H1 (cell line): ENCODE measurements around the gene CCBE1. TPM values are rescaled to one million over a fixed set of nuclear protein-coding genes. Genes with fewer than 3 reads are reported as not detected.

Experiments used
- CTCF ChIA-PET: fragments of 300-600 bp; sonication (Branson Sonifier 250); formaldehyde crosslinking; loops from one replicate; lab custom pipeline; 2021; ENCODE audit not compliant: partially characterized antibody; lab: Charles Lee
- POLR2A ChIA-PET: fragments of 300-600 bp; sonication (Branson Sonifier 250); formaldehyde crosslinking; loops from one replicate; lab custom pipeline; 2021; ENCODE audit warnings: inconsistent platforms; ENCODE audit not compliant: partially characterized antibody; lab: Charles Lee
- DNase-seq, 2 experiments: peaks; one replicate each; pipeline versions ENCODE4 v3.0.0 to v3.0.0-alpha.2; 2010 to 2022; ENCODE audit warnings: low spot score in 2 of 2, low read depth in 1 of 2, mixed read lengths in 1 of 2
- FAIRE-seq: peaks from 2 replicates; lab custom pipeline; 2011; peaks lifted over from hg19 to GRCh38; lab: Jason Lieb, UNC
- H2AFZ ChIP-seq: 2 replicates; pipeline ENCODE4 v1.8.1; 2012; ENCODE audit warnings: low read length, inconsistent platforms
- H2AK5ac ChIP-seq: 2 replicates; pipeline ENCODE4 v1.6.1; 2013; ENCODE audit warnings: low read depth, low read length
- H2BK120ac ChIP-seq: replicated peaks from 2 replicates; pipeline ENCODE3; 2013; ENCODE audit warnings: low read depth, low read length, inconsistent platforms
- H2BK12ac ChIP-seq: 2 replicates; pipeline ENCODE4 v1.6.1; 2013; ENCODE audit warnings: low read depth, low read length
- H2BK15ac ChIP-seq: 2 replicates; pipeline ENCODE4 v1.6.1; 2013; ENCODE audit warnings: low read length
- H2BK20ac ChIP-seq: 2 replicates; pipeline ENCODE4 v1.6.1; 2013; ENCODE audit warnings: low read length
- H2BK5ac ChIP-seq: 2 replicates; pipeline ENCODE4 v1.6.1; 2013; ENCODE audit warnings: low read depth, low read length
- H3K14ac ChIP-seq: 2 replicates; pipeline ENCODE4 v1.6.1; 2013; ENCODE audit warnings: inconsistent platforms; ENCODE audit not compliant: insufficient read length
- H3K18ac ChIP-seq: 2 replicates; pipeline ENCODE4 v1.6.1; 2013; ENCODE audit warnings: low read length; ENCODE audit errors: extremely low read depth
- H3K23ac ChIP-seq: 2 replicates; pipeline ENCODE4 v1.6.1; 2013; ENCODE audit warnings: inconsistent platforms; ENCODE audit not compliant: insufficient read length
- H3K23me2 ChIP-seq: 2 replicates; pipeline ENCODE4 v1.6.1; 2013; ENCODE audit warnings: low read depth, low read length
- H3K27ac ChIP-seq: 2 replicates; pipeline ENCODE4 v1.6.1; 2011; ENCODE audit warnings: low read depth, low read length, inconsistent platforms
- H3K27me3 ChIP-seq, 4 experiments: replicated peaks in 1 of 4; 1 replicate in 1 of 4; 2 replicates in 3 of 4; pipeline versions ENCODE4 v1.6.1 to v1.8.1; 2011 to 2013; ENCODE audit warnings: low read length in 3 of 4, mild to moderate bottlenecking in 3 of 4, inconsistent platforms in 2 of 4, mixed read lengths in 2 of 4, moderate library complexity in 1 of 4; ENCODE audit not compliant: control insufficient read depth in 3 of 4, insufficient read depth in 3 of 4; ENCODE audit errors: extremely low read depth in 1 of 4
- H3K36me3 ChIP-seq, 4 experiments: 2 replicates each; pipeline versions ENCODE4 v1.6.1 to v1.8.1; 2011 to 2013; ENCODE audit warnings: mild to moderate bottlenecking in 4 of 4, low read length in 3 of 4, moderate library complexity in 2 of 4, control low read depth in 1 of 4, inconsistent platforms in 1 of 4; ENCODE audit not compliant: insufficient read depth in 4 of 4, control insufficient read depth in 2 of 4
- H3K4ac ChIP-seq: replicated peaks from 2 replicates; pipeline ENCODE3; 2013; ENCODE audit warnings: low read length, low read depth, mixed read lengths, inconsistent platforms; ENCODE audit not compliant: insufficient read length
- H3K4me1 ChIP-seq, 4 experiments: replicated peaks in 1 of 4; 1 replicate in 1 of 4; 2 replicates in 3 of 4; pipeline versions ENCODE4 v1.6.1 to v1.8.1; 2011 to 2013; ENCODE audit warnings: low read length in 3 of 4, inconsistent platforms in 2 of 4, mixed read lengths in 1 of 4; ENCODE audit not compliant: insufficient read depth in 4 of 4, control insufficient read depth in 3 of 4
- H3K4me2 ChIP-seq, 2 experiments: 2 replicates each; pipeline versions ENCODE4 v1.6.1 to v1.8.1; 2011 to 2013; ENCODE audit warnings: low read depth in 2 of 2, low read length in 2 of 2, control low read depth in 1 of 2, inconsistent platforms in 1 of 2, mild to moderate bottlenecking in 1 of 2; ENCODE audit not compliant: insufficient read depth in 1 of 2
- H3K4me3 ChIP-seq, 4 experiments: fragments of 200-600, 300-600 bp in 1 of 4; sonication (generic), shearing (Covaris generic), sonication (Bioruptor Twin) in 1 of 4; 2 replicates each; pipeline versions ENCODE4 v1.5.1 to v1.8.1; 2011 to 2016; ENCODE audit warnings: low read length in 4 of 4, low read depth in 3 of 4, control low read depth in 2 of 4, inconsistent platforms in 2 of 4, mild to moderate bottlenecking in 2 of 4, mixed read lengths in 1 of 4, moderate library complexity in 1 of 4; ENCODE audit not compliant: insufficient read depth in 2 of 4; ENCODE audit errors: extremely low read depth in 1 of 4
- H3K56ac ChIP-seq: replicated peaks from 2 replicates; pipeline ENCODE3; 2013; ENCODE audit warnings: low read depth, mild to moderate bottlenecking, mixed read lengths, low read length, inconsistent platforms; ENCODE audit not compliant: insufficient read length
- H3K79me1 ChIP-seq: 2 replicates; pipeline ENCODE4 v1.6.1; 2013; ENCODE audit warnings: low read depth, low read length, control low read depth
- H3K79me2 ChIP-seq, 2 experiments: 2 replicates each; pipeline versions ENCODE4 v1.6.1 to v1.8.1; 2012 to 2013; ENCODE audit warnings: low read length in 2 of 2, mild to moderate bottlenecking in 2 of 2, inconsistent platforms in 1 of 2; ENCODE audit not compliant: insufficient read depth in 2 of 2, control insufficient read depth in 1 of 2
- H3K9ac ChIP-seq, 4 experiments: replicated peaks in 1 of 4; 1 replicate in 1 of 4; 2 replicates in 3 of 4; pipeline versions ENCODE4 v1.6.1 to v1.8.1; 2011 to 2013; ENCODE audit warnings: low read depth in 3 of 4, low read length in 3 of 4, control low read depth in 2 of 4, mild to moderate bottlenecking in 2 of 4, moderate library complexity in 2 of 4, inconsistent platforms in 1 of 4; ENCODE audit errors: extremely low read depth in 1 of 4
- H3K9me3 ChIP-seq, 2 experiments: 2 replicates each; pipeline versions ENCODE4 v1.6.1 to v1.8.1; 2012 to 2013; ENCODE audit warnings: mild to moderate bottlenecking in 2 of 2, moderate library complexity in 2 of 2, control low read depth in 1 of 2, inconsistent platforms in 1 of 2, low read depth in 1 of 2, low read length in 1 of 2, mixed read lengths in 1 of 2; ENCODE audit not compliant: insufficient read depth in 2 of 2
- H4K20me1 ChIP-seq, 2 experiments: replicated peaks in 1 of 2; 2 replicates each; pipeline versions ENCODE3 to v1.8.1; 2011 to 2013; ENCODE audit warnings: inconsistent platforms in 2 of 2, low read length in 2 of 2, mild to moderate bottlenecking in 1 of 2; ENCODE audit not compliant: insufficient read depth in 2 of 2, control insufficient read depth in 1 of 2
- H4K5ac ChIP-seq: 2 replicates; pipeline ENCODE4 v1.6.1; 2013; ENCODE audit warnings: low read length, low read depth, mixed read lengths, inconsistent platforms; ENCODE audit not compliant: insufficient read length
- H4K8ac ChIP-seq: 2 replicates; pipeline ENCODE4 v1.8.0; 2013; ENCODE audit warnings: mild to moderate bottlenecking, moderate library complexity, low read length, inconsistent platforms; ENCODE audit not compliant: insufficient read depth; ENCODE audit errors: extremely low read depth
- H4K91ac ChIP-seq: replicated peaks from 2 replicates; pipeline ENCODE3; 2013; ENCODE audit warnings: low read length, mixed read lengths, inconsistent platforms; ENCODE audit not compliant: insufficient read length
- BRCA1 ChIP-seq: IDR thresholded peaks from 2 replicates; pipeline ENCODE4 v1.6.1; 2012; ENCODE audit warnings: low read depth, low read length, improper control_type of control experiment
- CREB1 ChIP-seq: IDR thresholded peaks from 2 replicates; pipeline ENCODE4 v1.6.1; 2012; ENCODE audit warnings: inconsistent platforms
- EGR1 ChIP-seq: IDR thresholded peaks from 2 replicates; pipeline ENCODE4 v1.6.1; 2011; ENCODE audit warnings: low read depth, low read length, borderline replicate concordance
- EP300 ChIP-seq, 2 experiments: IDR thresholded peaks; 1 replicate in 1 of 2; 2 replicates in 1 of 2; pipeline ENCODE4 v1.6.1; 2011 to 2012; ENCODE audit warnings: low read depth in 2 of 2, low read length in 2 of 2, mild to moderate bottlenecking in 2 of 2, borderline replicate concordance in 1 of 2, inconsistent platforms in 1 of 2, moderate library complexity in 1 of 2
- JUND ChIP-seq: IDR thresholded peaks from 2 replicates; pipeline ENCODE4 v1.6.1; 2011; ENCODE audit warnings: mild to moderate bottlenecking, improper control_type of control experiment, low read length
- POLR2AphosphoS5 ChIP-seq: IDR thresholded peaks from 2 replicates; pipeline ENCODE4 v1.6.1; 2011; ENCODE audit warnings: low read depth, low read length
- POU5F1 ChIP-seq: IDR thresholded peaks from 2 replicates; pipeline ENCODE4 v1.6.1; 2011; ENCODE audit warnings: low read depth, mild to moderate bottlenecking, low read length, moderate library complexity
- SAP30 ChIP-seq: fragments of 300-600 bp; sonication (generic); IDR thresholded peaks from 2 replicates; pipeline ENCODE4 v1.7.1; 2012; ENCODE audit warnings: low read length, moderate library complexity, mild to moderate bottlenecking, inconsistent platforms; ENCODE audit not compliant: insufficient read depth, insufficient replicate concordance
- TBP ChIP-seq: IDR thresholded peaks from 2 replicates; pipeline ENCODE4 v1.6.1; 2011; ENCODE audit warnings: low read depth, low read length, improper control_type of control experiment
- WGBS, 2 experiments: shearing (Covaris generic) in 1 of 2; methylation state at CpG; one replicate each; pipeline versions ENCODE4 v1.1.6 to v1.1.7; 2013 to 2015; ENCODE audit warnings: low lambda C conversion rate in 2 of 2, mixed read lengths in 2 of 2, inconsistent platforms in 1 of 2, low coverage in 1 of 2, missing lambda C conversion rate in 1 of 2; ENCODE audit not compliant: insufficient replicate concordance in 2 of 2, insufficient coverage in 1 of 2, insufficient read length in 1 of 2; ENCODE audit errors: extremely low coverage in 1 of 2, missing lambda C conversion rate in 1 of 2; 5-methylcytosine and 5-hydroxymethylcytosine counted together
- polyA plus RNA-seq, 7 experiments: library from polyadenylated mRNA; depleted of rRNA in 3 of 7; stranded (reverse) in 5 of 7; unstranded in 2 of 7; fragments of >200 nt in 5 of 7; fragments of 200-250 nt in 2 of 7; gene quantifications; 1 replicate in 5 of 7; 2 replicates in 1 of 7; 4 replicates in 1 of 7; pipeline versions ENCODE4 v1.2.1 to v1.2.3, GENCODE V29; 2011 to 2013; ENCODE audit warnings: missing spikeins in 2 of 7, mixed read lengths in 2 of 7
- total RNA-seq: library from RNA; stranded (reverse); fragmentation: NEBNext Ultra II Directional; extraction: Animal tissue kit (Norgen Biotek cat#: 25700); gene quantifications from 2 replicates; pipeline ENCODE4 v1.2.1, GENCODE V29; 2021
- TF ChIP-seq, protein P1 (sequence below): IDR thresholded peaks from 2 replicates; pipeline ENCODE4 v1.6.1; 2012; ENCODE audit warnings: inconsistent platforms

The CCBE1 gene
- total and polyA plus RNA-seq, 2 of the 8 experiments (the other 6 are each of a cell fraction or from before 2014, with no cell fraction given): 2.1 to 2.6 TPM

DNA sequence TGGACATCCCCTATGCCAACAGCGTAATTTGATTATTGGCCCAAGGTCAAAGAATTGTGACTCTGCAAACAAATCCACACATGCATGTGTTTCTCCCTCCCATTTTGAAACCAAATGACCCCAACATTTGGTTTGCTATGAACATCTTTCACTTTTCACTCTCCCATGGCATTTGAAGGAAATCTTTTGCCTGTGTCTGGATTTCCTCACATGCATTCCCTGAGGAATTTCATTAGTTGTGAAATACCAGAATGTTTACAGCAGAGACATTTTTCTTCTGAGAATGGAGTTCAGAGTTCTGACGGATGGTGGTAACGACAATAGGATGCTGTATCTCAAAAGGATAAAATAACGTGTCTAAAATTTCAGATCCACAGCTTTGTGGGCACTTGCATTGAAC is 277.8 kb downstream of the CCBE1 start:
- Histone ChIP-seq H3K14ac (no peak overlapping the region), H2BK20ac (no peak overlapping the region), H3K4me3 (no peak overlapping the region), H2BK5ac (no peak overlapping the region), H3K18ac (no peak overlapping the region), H2BK15ac (no peak overlapping the region), H2AFZ (no peak overlapping the region), H4K91ac (no peak overlapping the region), H3K4me1 (no peaks in the 10 kb centered on the region), H3K23ac (no peak overlapping the region), H3K36me3 (no peaks in the 10 kb centered on the region), H3K79me2 (no peaks in the 10 kb centered on the region), H2BK120ac (no peak overlapping the region), H3K27ac (no peak overlapping the region), H4K5ac (no peak overlapping the region), H3K56ac (no peak overlapping the region), H3K9ac (no peak overlapping the region), H3K27me3 (no peaks in the 10 kb centered on the region), H3K4me2 (no peak overlapping the region), H2AK5ac (no peak overlapping the region), H4K8ac (no peak overlapping the region), H3K9me3 (no peaks in the 10 kb centered on the region), H3K4ac (no peak overlapping the region), H2BK12ac (no peak overlapping the region), H4K20me1 (no peaks in the 10 kb centered on the region), H3K79me1 (no peaks in the 10 kb centered on the region), H3K23me2 (no peaks in the 10 kb centered on the region)
- ChIA-PET CTCF (no interaction called here), POLR2A (no interaction called here)
- WGBS, 2 experiments: 94% methylated on average over 4 of the region's 4 CpGs; no CpG with 5 or more reads in 1 of the 2 experiments
- FAIRE-seq (no peak), DNase-seq (no peak)
- TF ChIP-seq BRCA1 (no peak), SAP30 (no peak), EP300 (IDR thresholded peaks at IDR 0.05; ENCODE audit: borderline replicate concordance in 1 of 2, low read depth in 2 of 2, low read length in 2 of 2) (no peak), EGR1 (no peak), TBP (no peak), POU5F1 (no peak), JUND (no peak), POLR2AphosphoS5 (no peak), CREB1 (no peak)
- TF ChIP-seq, protein P1, sequence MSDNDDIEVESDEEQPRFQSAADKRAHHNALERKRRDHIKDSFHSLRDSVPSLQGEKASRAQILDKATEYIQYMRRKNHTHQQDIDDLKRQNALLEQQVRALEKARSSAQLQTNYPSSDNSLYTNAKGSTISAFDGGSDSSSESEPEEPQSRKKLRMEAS: no peak
